ENCODE results near the gene IQCN.

GRCh38 chr19:18310966-18311365, 36.7 kb upstream of the IQCN start:
- TF ChIP-seq, protein P1, sequence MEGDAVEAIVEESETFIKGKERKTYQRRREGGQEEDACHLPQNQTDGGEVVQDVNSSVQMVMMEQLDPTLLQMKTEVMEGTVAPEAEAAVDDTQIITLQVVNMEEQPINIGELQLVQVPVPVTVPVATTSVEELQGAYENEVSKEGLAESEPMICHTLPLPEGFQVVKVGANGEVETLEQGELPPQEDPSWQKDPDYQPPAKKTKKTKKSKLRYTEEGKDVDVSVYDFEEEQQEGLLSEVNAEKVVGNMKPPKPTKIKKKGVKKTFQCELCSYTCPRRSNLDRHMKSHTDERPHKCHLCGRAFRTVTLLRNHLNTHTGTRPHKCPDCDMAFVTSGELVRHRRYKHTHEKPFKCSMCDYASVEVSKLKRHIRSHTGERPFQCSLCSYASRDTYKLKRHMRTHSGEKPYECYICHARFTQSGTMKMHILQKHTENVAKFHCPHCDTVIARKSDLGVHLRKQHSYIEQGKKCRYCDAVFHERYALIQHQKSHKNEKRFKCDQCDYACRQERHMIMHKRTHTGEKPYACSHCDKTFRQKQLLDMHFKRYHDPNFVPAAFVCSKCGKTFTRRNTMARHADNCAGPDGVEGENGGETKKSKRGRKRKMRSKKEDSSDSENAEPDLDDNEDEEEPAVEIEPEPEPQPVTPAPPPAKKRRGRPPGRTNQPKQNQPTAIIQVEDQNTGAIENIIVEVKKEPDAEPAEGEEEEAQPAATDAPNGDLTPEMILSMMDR (IDR thresholded peaks at IDR 0.05; ENCODE audit: borderline replicate concordance, extremely low read depth, low read length, poor library complexity, severe bottlenecking): no peak
- no peak for TF ChIP-seq EZH2 (IDR thresholded peaks at IDR 0.05; ENCODE audit: borderline replicate concordance, low read depth, low read length, severe bottlenecking)

Measured in DND-41 (cell line).